ENCODE measurements around the gene PTGER1. TPM values are rescaled to one million over a fixed set of nuclear protein-coding genes. Genes with fewer than 3 reads are reported as not detected.

Gene PTGER1
- total and polyA plus RNA-seq, 2 of the 4 experiments (the other 2 are of a cell fraction) = 0.54 to 0.60 TPM

- no CpG with 5 or more reads among the region's 85 CpGs for WGBS, 2 experiments (ENCODE audit: extremely low coverage in 2 of 2, insufficient read length in 1 of 2)
- peaks cover 26 to 46% of the 10 kb centered on the region in 2 experiments; a peak in 3 of 4 replicates for H3K79me1 ChIP-seq (ENCODE audit: low read depth in 1 of 2, low read length in 2 of 2)
- H4K8ac ChIP-seq (ENCODE audit: low read depth in 2 of 2, low read length in 2 of 2) = peak within 1 kb of the TSS; percentile 94 to 96
- H3K4me3 ChIP-seq (ENCODE audit: insufficient read depth, low read depth, low read length) = peak within 1 kb of the TSS; percentile 94
- intact Hi-C loops (cut with micrococcal nuclease) (loop anchor here (1.0 kb wide), 1 partner anchor 53 kb away; no protein-coding TSS in a partner anchor), in situ Hi-C loops (cut with MboI; ENCODE audit: low sequenced_read_pairs) (no loop called here), dilution Hi-C loops (cut with HindIII; ENCODE audit: low sequenced_read_pairs, unreplicated experiment) (no loop called here)
- H3K4me2 ChIP-seq (ENCODE audit: low read depth, low read length) = peak within 1 kb of the TSS; percentile 91
- no peaks in the 10 kb centered on the region for H3K27me3 ChIP-seq (ENCODE audit: control insufficient read depth, insufficient read depth, low read length)
- peaks cover 12% of the 10 kb centered on the region; the same call in 1 of the 2 replicates for H3K9me1 ChIP-seq (ENCODE audit: insufficient read depth, low read length)
- peak within 1 kb of the TSS; percentile 99 for H2AK9ac ChIP-seq (replicated peaks; ENCODE audit: low read depth, low read length, poor library complexity)
- peak within 1 kb of the TSS; percentile 76 for H4K91ac ChIP-seq (ENCODE audit: insufficient read depth, low read depth, low read length)
- peak within 1 kb of the TSS; percentile 70; the same call in 1 of the 2 replicates for H3K18ac ChIP-seq (ENCODE audit: low read depth, low read length)
- H3K14ac ChIP-seq (replicated peaks; ENCODE audit: low read depth, low read length) = peak within 1 kb of the TSS; percentile 96
- H3K4ac ChIP-seq (ENCODE audit: low read depth, low read length) = peak within 1 kb of the TSS; percentile 86
- peak within 1 kb of the TSS; percentile 3; the same call in 1 of the 2 replicates for H3K56ac ChIP-seq (ENCODE audit: extremely low read depth, insufficient read depth, low read length)
- peak within 1 kb of the TSS; percentile 88 for H3K9ac ChIP-seq (ENCODE audit: low read depth, low read length)
- 0 out of 2 replicates have a peak, but pooled peaks cover 6% of the 10 kb centered on the region for H3K36me3 ChIP-seq (ENCODE audit: control insufficient read depth, insufficient read depth, low read length)
- DNase-seq = no peak
- peak within 1 kb of the TSS; percentile 95 for H3K23ac ChIP-seq (ENCODE audit: low read depth, low read length)
- peak within 1 kb of the TSS; percentile 41 for H2BK5ac ChIP-seq (ENCODE audit: low read depth, low read length, poor library complexity, severe bottlenecking)
- TF ChIP-seq USF2 (IDR thresholded peaks at IDR 0.05; ENCODE audit: low read depth, low read length) (peak; percentile 81), MAFK (IDR thresholded peaks at IDR 0.05; ENCODE audit: low read depth, low read length) (no peak), CHD1 (IDR thresholded peaks at IDR 0.05; ENCODE audit: low read depth, low read length) (no peak), MAZ (IDR thresholded peaks at IDR 0.05; ENCODE audit: borderline replicate concordance, low read depth, low read length) (no peak)
- POLR2A ChIA-PET (ENCODE audit: unreplicated experiment) = interaction anchor here (0.5 kb wide), 1 partner anchor 593 kb away, joined by 5 read pairs; no protein-coding TSS in a partner anchor
- 0 out of 2 replicates have a peak within 1 kb of the TSS, but pooled peaks have one; percentile 10 for H2BK20ac ChIP-seq (ENCODE audit: low read depth, low read length)
- H4K5ac ChIP-seq (ENCODE audit: low read depth, low read length) = peak within 1 kb of the TSS; percentile 87
- peaks cover 17% of the 10 kb centered on the region for H4K20me1 ChIP-seq (ENCODE audit: insufficient read depth, low read length)
- no TSS peak for BruUV-seq (replicated peaks)
- peak within 1 kb of the TSS; percentile 92 for H2AFZ ChIP-seq (replicated peaks; ENCODE audit: low read length, poor library complexity)
- peaks cover 17% of the 10 kb centered on the region for H3K4me1 ChIP-seq (ENCODE audit: control insufficient read depth, insufficient read depth, low read length)
- H3K9me3 ChIP-seq (ENCODE audit: control insufficient read depth, insufficient read depth, low read length) = no peaks in the 10 kb centered on the region
- peak within 1 kb of the TSS; percentile 64 for H3K27ac ChIP-seq (ENCODE audit: insufficient read depth, low read length)
- peak within 1 kb of the TSS; percentile 94 for H2AK5ac ChIP-seq (ENCODE audit: low read depth, low read length)
- CTCF ChIA-PET = no interaction called here
- peak within 1 kb of the TSS; percentile 40; the same call in 1 of the 2 replicates for H2BK120ac ChIP-seq (ENCODE audit: low read depth, low read length)
- peak; percentile 81 for ATAC-seq (ENCODE audit: low read depth)
- no peak within 1 kb of the TSS for H2BK15ac ChIP-seq (ENCODE audit: low read depth, low read length)
Measured at GRCh38 chr19:14432791-14433553, 42.2 kb downstream of the PTGER1 start, which contains the start of gene PKN1. Gene PKN1 (plus strand): TSS chr19:14433306. CDS start chr19:14433522, 216 bp downstream.
